Measurements from ENCODE around the gene RAD18. TPM values are rescaled to one million over a fixed set of nuclear protein-coding genes. Genes with fewer than 3 reads are reported as not detected.

Gene RAD18
- total RNA-seq, 1 experiment from 2014 or later, result 13.8 TPM

DNA sequence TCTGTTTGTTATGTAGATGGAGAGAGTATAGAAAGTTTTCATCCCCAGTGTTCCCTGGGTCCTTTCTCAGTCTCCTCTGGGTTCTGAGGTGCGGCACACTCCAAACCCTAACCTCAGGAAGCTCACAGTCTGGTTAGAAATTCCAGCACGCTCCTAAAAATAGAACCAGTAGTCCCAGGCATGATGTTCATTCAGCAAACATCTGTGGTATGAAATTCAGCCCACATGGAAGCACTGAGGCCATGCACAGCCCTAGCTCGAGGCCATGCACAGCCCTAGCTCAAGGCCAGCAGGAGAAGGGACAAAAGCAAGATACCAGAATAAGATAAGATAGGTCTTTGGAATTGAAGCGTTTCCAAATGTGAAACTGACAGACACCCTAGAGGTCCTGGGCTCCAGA, 111.6 kb downstream of the RAD18 start:
- Histone ChIP-seq H3K9me3 (ENCODE audit: control insufficient read depth, insufficient read depth, low read depth, low read length) (no peaks in the 10 kb centered on the region), H3K27me3 (ENCODE audit: control insufficient read depth, insufficient read depth, low read length) (no peaks in the 10 kb centered on the region), H3K36me3 (ENCODE audit: control insufficient read depth, insufficient read depth, low read length) (no peaks in the 10 kb centered on the region), H3K4me3 (ENCODE audit: low read depth in 2 of 2, low read length in 2 of 2) (no peak overlapping the region), H3K4me1 (ENCODE audit: control insufficient read depth, insufficient read depth, low read length) (no peaks in the 10 kb centered on the region), H3K27ac (ENCODE audit: low read length) (no peak overlapping the region)
- ChIA-PET CTCF (no interaction called here), POLR2A (no interaction called here)
- BruUV-seq (replicated peaks), result no TSS peak
- TF ChIP-seq, protein P1, sequence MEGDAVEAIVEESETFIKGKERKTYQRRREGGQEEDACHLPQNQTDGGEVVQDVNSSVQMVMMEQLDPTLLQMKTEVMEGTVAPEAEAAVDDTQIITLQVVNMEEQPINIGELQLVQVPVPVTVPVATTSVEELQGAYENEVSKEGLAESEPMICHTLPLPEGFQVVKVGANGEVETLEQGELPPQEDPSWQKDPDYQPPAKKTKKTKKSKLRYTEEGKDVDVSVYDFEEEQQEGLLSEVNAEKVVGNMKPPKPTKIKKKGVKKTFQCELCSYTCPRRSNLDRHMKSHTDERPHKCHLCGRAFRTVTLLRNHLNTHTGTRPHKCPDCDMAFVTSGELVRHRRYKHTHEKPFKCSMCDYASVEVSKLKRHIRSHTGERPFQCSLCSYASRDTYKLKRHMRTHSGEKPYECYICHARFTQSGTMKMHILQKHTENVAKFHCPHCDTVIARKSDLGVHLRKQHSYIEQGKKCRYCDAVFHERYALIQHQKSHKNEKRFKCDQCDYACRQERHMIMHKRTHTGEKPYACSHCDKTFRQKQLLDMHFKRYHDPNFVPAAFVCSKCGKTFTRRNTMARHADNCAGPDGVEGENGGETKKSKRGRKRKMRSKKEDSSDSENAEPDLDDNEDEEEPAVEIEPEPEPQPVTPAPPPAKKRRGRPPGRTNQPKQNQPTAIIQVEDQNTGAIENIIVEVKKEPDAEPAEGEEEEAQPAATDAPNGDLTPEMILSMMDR (IDR thresholded peaks at IDR 0.05), result no peak
- TF ChIP-seq POLR2AphosphoS5 (IDR thresholded peaks at IDR 0.05; ENCODE audit: low read depth, low read length) (no peak), SIN3A (IDR thresholded peaks at IDR 0.05; ENCODE audit: borderline replicate concordance, insufficient read depth, low read depth, low read length) (no peak), TCF7L2 (IDR thresholded peaks at IDR 0.05; ENCODE audit: low read depth, low read length) (no peak)
- TF ChIP-seq, protein P2, sequence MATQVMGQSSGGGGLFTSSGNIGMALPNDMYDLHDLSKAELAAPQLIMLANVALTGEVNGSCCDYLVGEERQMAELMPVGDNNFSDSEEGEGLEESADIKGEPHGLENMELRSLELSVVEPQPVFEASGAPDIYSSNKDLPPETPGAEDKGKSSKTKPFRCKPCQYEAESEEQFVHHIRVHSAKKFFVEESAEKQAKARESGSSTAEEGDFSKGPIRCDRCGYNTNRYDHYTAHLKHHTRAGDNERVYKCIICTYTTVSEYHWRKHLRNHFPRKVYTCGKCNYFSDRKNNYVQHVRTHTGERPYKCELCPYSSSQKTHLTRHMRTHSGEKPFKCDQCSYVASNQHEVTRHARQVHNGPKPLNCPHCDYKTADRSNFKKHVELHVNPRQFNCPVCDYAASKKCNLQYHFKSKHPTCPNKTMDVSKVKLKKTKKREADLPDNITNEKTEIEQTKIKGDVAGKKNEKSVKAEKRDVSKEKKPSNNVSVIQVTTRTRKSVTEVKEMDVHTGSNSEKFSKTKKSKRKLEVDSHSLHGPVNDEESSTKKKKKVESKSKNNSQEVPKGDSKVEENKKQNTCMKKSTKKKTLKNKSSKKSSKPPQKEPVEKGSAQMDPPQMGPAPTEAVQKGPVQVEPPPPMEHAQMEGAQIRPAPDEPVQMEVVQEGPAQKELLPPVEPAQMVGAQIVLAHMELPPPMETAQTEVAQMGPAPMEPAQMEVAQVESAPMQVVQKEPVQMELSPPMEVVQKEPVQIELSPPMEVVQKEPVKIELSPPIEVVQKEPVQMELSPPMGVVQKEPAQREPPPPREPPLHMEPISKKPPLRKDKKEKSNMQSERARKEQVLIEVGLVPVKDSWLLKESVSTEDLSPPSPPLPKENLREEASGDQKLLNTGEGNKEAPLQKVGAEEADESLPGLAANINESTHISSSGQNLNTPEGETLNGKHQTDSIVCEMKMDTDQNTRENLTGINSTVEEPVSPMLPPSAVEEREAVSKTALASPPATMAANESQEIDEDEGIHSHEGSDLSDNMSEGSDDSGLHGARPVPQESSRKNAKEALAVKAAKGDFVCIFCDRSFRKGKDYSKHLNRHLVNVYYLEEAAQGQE (IDR thresholded peaks at IDR 0.05; ENCODE audit: insufficient read depth in 1 of 2, low read depth in 2 of 2, low read length in 1 of 2), result no peak
- intact Hi-C loops (cut with micrococcal nuclease; ENCODE audit: unreplicated experiment), result no loop called here
- DNase-seq (ENCODE audit: low read depth, low spot score) (no peak), ATAC-seq (peak; percentile 45; the same call in 1 of the 2 replicates)
- in situ Hi-C loops (cut with HindIII; ENCODE audit: low pct_unique_long_range_greater_than_20kb, low sequenced_read_pairs), result no loop called here

DNA sequence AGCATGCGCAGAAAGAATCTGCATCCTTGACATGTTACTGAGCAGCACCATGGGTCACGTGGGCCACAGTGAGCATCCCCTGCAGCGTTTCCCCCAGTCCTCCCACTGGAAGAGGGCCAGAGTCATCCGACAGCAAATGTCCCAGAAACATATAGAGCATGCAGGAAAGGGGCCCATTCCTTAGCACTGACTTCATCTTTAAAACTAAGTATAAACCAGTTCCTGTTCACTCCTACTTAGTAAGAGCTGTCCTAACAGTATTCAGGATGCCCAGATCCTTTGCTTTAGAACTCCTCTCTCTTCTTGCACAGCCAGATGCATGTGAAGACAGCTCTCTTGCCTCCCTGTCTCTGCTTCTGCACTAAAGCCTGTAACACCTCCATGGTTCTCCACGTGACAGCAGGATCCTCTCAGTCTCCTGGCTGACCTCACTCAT, 114.6 kb downstream of the RAD18 start:
- ChIA-PET CTCF (no interaction called here), POLR2A (no interaction called here)
- Histone ChIP-seq H3K27me3 (ENCODE audit: control insufficient read depth, insufficient read depth, low read length) (no peaks in the 10 kb centered on the region), H3K4me3 (ENCODE audit: low read depth in 2 of 2, low read length in 2 of 2) (no peak overlapping the region), H3K27ac (ENCODE audit: low read length) (no peak overlapping the region), H3K4me1 (ENCODE audit: control insufficient read depth, insufficient read depth, low read length) (no peaks in the 10 kb centered on the region), H3K36me3 (ENCODE audit: control insufficient read depth, insufficient read depth, low read length) (no peaks in the 10 kb centered on the region), H3K9me3 (ENCODE audit: control insufficient read depth, insufficient read depth, low read depth, low read length) (no peaks in the 10 kb centered on the region)
- TF ChIP-seq, protein P1 (IDR thresholded peaks at IDR 0.05), result no peak
- TF ChIP-seq POLR2AphosphoS5 (IDR thresholded peaks at IDR 0.05; ENCODE audit: low read depth, low read length) (no peak), SIN3A (IDR thresholded peaks at IDR 0.05; ENCODE audit: borderline replicate concordance, insufficient read depth, low read depth, low read length) (no peak), TCF7L2 (IDR thresholded peaks at IDR 0.05; ENCODE audit: low read depth, low read length) (no peak)
- TF ChIP-seq, protein P2 (IDR thresholded peaks at IDR 0.05; ENCODE audit: insufficient read depth in 1 of 2, low read depth in 2 of 2, low read length in 1 of 2), result no peak
- intact Hi-C loops (cut with micrococcal nuclease; ENCODE audit: unreplicated experiment), result no loop called here
- DNase-seq (ENCODE audit: low read depth, low spot score) (no peak), ATAC-seq (no peak)
- in situ Hi-C loops (cut with HindIII; ENCODE audit: low pct_unique_long_range_greater_than_20kb, low sequenced_read_pairs), result no loop called here
- BruUV-seq (replicated peaks), result no TSS peak

Data from Panc1 (cell line).